Fibroblast of the aortic adventitia (primary cell): ENCODE data around the gene CD96. TPM values are rescaled to one million over a fixed set of nuclear protein-coding genes. Genes with fewer than 3 reads are reported as not detected.
"Not testable (repeated sequence)": the region's sequence is repeated elsewhere in the genome, so short reads cannot be mapped to it uniquely, and the experiment has no call there.

Source experiments
- DNase-seq: peaks from one replicate; pipeline ENCODE4 v3.0.0-alpha.2; 2010; ENCODE audit warnings: low read depth
- H3K4me3 ChIP-seq: 2 replicates; pipeline ENCODE4 v1.5.1; 2011; ENCODE audit warnings: low read depth, mild to moderate bottlenecking, control low read depth, low read length, moderate library complexity
- CTCF ChIP-seq: IDR thresholded peaks from 2 replicates; pipeline ENCODE4 v1.5.1; 2011; ENCODE audit warnings: mild to moderate bottlenecking, low read length, control low read depth, inconsistent platforms; ENCODE audit not compliant: insufficient read depth
- total RNA-seq: library from RNA; depleted of rRNA; stranded (reverse); fragments of >200 nt; gene quantifications from 2 replicates; pipeline ENCODE4 v1.2.3, GENCODE V29; 2012; ENCODE audit warnings: low replicate concordance

Gene CD96
- total RNA-seq, 1 donor: 0.09 TPM

DNA sequence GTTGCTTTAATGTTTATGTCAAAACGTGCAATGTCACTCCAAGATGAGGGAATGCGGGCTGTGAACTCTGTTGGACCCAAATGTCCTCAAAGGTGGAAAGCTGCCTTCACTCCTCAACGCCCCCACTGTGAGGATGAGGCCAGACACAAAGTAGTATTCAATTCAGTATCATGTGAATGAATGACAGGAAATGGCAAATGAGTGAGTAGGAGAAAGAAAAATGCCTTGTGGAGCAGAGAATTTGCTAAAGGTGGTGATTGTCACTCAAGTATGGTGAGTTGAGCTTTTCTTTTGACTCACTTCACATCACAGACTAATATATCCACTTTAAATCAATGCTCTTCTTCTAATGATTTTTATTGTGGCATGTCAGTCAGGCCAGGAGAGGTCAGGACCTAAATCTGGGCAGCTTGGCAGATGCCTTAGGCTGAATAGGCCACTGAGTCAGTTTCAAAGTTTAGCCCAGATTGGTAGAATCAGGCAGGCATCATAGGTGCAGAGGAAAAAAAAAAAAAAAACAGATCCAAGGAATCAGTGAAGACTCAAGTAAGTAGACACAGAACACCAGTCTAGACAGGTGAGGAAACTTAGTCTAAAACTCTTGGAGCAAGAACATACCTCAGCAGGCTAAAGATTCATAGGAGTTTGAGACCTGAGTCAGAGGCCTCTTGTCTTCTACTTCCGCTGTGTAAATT is 124.2 kb downstream of the CD96 start:
- H3K4me3 ChIP-seq: no peak overlapping the region
- no peak for TF ChIP-seq CTCF
- DNase-seq: no peak

DNA sequence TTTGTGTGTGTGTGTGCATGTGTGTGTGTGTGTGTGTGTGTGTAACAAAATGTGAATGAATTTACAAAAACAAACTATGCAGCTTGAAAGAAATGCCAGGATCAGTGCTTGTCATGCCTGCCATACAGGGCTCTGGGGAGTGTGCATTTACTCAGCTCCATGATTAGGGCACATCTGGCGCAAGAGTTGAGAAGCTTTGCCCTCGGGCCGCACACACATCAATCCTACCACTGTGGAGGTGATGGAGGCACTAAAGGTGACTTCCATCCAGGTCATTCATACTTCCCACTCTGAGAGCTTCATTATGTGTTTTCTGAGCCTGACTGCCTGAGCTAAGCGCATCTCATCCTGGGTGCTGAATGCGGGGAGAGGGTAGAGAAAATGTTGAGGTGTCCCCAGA is 125.2 kb downstream of the CD96 start:
- no peak overlapping the region for H3K4me3 ChIP-seq
- TF ChIP-seq CTCF: no peak
- DNase-seq: no peak

DNA sequence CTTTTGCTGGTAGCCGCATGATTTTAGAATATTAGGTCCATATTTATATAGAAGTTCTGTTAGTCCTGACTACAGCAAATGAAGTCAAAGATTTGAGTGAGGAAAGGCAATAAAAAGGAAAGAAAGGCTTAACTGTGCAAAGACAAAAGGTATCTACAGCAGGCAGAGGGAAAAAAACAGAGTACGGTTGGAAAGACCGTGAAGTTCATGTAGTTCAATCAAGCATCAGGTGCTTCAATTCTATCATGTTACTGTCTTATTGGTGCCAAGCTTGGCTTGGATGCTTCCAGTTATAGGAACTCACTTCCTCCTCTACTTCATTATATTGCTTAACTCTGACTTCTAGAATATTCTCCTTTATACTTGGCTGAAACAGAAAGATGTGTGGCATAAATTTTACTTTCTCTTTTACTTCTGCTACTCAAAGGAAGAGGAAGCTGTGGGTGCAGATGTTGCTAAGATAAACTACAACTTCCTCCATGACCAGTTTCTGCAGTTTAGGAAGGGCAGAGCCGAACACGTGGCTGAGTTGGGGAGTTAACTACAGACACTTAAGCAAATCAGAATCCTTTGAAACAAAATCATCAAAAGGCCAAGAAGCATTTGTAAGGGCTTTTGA is 125.7 kb downstream of the CD96 start:
- TF ChIP-seq CTCF: no peak
- peak; percentile 63 for DNase-seq
- no peak overlapping the region for H3K4me3 ChIP-seq

GRCh38 chr3:111668326-111668725 is 126.3 kb downstream of the CD96 start:
- DNase-seq: no peak
- no peak for TF ChIP-seq CTCF
- H3K4me3 ChIP-seq: no peak overlapping the region

DNA sequence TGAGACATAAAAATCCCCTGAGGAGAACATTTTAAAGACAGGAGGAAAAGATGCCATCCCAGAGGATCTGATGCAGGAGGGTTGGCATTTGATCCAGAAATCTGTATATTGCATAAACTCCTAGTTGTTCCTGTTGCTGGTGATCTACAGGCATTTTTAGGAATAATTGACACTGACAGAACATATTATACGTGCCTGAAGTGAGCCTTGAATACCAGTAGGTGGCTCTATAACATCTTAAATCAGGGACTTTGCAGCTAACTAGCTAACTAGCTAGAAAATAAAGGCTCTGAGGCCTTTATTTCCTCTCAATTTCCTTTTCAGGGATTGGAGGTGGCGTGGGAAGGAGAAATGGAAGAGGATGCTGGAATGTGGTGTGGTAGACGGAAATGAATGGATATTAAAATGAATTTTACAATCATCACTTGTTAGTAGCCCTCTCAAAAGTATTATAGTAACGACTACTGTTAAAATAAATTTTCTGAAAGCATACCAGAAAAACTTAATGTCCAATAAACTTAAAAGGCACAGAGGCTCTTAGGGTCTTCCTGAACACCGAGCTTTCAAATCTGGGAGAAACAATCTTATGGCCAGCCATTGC is 127.0 kb downstream of the CD96 start:
- no peak overlapping the region for H3K4me3 ChIP-seq
- peak; percentile 80 for TF ChIP-seq CTCF
- DNase-seq: peak; percentile 81

GRCh38 chr3:111669926-111670630 is 128.1 kb downstream of the CD96 start:
- TF ChIP-seq CTCF: no peak
- no peak overlapping the region for H3K4me3 ChIP-seq
- peak; percentile 65 for DNase-seq

- not testable (repeated sequence) for DNase-seq
Measured at GRCh38 chr3:111672461-111672860, 130.5 kb downstream of the CD96 start.

More at GRCh38 chr3:111672461-111672860, 130.5 kb downstream of the CD96 start:
- not testable (repeated sequence) for H3K4me3 ChIP-seq
